Measurements from ENCODE around the gene KDR.

- TF ChIP-seq, protein P1, sequence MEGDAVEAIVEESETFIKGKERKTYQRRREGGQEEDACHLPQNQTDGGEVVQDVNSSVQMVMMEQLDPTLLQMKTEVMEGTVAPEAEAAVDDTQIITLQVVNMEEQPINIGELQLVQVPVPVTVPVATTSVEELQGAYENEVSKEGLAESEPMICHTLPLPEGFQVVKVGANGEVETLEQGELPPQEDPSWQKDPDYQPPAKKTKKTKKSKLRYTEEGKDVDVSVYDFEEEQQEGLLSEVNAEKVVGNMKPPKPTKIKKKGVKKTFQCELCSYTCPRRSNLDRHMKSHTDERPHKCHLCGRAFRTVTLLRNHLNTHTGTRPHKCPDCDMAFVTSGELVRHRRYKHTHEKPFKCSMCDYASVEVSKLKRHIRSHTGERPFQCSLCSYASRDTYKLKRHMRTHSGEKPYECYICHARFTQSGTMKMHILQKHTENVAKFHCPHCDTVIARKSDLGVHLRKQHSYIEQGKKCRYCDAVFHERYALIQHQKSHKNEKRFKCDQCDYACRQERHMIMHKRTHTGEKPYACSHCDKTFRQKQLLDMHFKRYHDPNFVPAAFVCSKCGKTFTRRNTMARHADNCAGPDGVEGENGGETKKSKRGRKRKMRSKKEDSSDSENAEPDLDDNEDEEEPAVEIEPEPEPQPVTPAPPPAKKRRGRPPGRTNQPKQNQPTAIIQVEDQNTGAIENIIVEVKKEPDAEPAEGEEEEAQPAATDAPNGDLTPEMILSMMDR (conservative IDR thresholded peaks at IDR 0.05 in 1 of 2, IDR thresholded peaks at IDR 0.05 in 1 of 2; ENCODE audit: extremely low read depth in 1 of 2, insufficient read depth in 1 of 2, low read depth in 1 of 2, low read length in 2 of 2) = no peak
- peak; percentile 56 for TF ChIP-seq EZH2 (IDR thresholded peaks at IDR 0.05; ENCODE audit: borderline replicate concordance, low read length)
Measured at GRCh38 chr4:55125763-55126541, 557 bp upstream of the KDR start.
